DOHH2 (cell line): ENCODE results near the gene TRAF2.

ENCODE experiments used
- H3F3A ChIP-seq: fragments of 200-600 bp; sonication (generic), shearing (Covaris generic); 2 replicates; pipeline ENCODE4 v1.6.0; 2016; ENCODE audit warnings: antibody characterized with exemption, mild to moderate bottlenecking; ENCODE audit not compliant: control insufficient read depth, insufficient read depth
- H3K27ac ChIP-seq: fragments of 200-600 bp; sonication (generic); 2 replicates; pipeline ENCODE4 v1.5.1; 2014; ENCODE audit warnings: low read depth, mild to moderate bottlenecking, low read length, moderate library complexity
- H3K27me3 ChIP-seq: fragments of 200-600 bp; sonication (generic); 2 replicates; pipeline ENCODE4 v1.6.1; 2014; ENCODE audit warnings: mild to moderate bottlenecking, low read length, mixed read lengths; ENCODE audit not compliant: control insufficient read depth
- H3K36me3 ChIP-seq: fragments of 200-600 bp; sonication (generic); 2 replicates; pipeline ENCODE4 v1.6.1; 2014; ENCODE audit warnings: mild to moderate bottlenecking, low read length, moderate library complexity, mixed read lengths; ENCODE audit not compliant: control insufficient read depth
- H3K4me1 ChIP-seq: fragments of 200-600 bp; sonication (generic); 2 replicates; pipeline ENCODE4 v1.6.1; 2014; ENCODE audit warnings: mild to moderate bottlenecking, low read length, mixed read lengths; ENCODE audit not compliant: control insufficient read depth
- H3K4me2 ChIP-seq: fragments of 200-600 bp; sonication (generic); 2 replicates; pipeline ENCODE4 v1.6.0; 2014; ENCODE audit warnings: mild to moderate bottlenecking, low read length, moderate library complexity
- H3K4me3 ChIP-seq: fragments of 200-600 bp; sonication (generic); 2 replicates; pipeline ENCODE4 v1.5.1; 2014; ENCODE audit warnings: mild to moderate bottlenecking, low read length, mixed read lengths
- H3K79me2 ChIP-seq: fragments of 200-600 bp; sonication (generic); 2 replicates; pipeline ENCODE4 v1.6.1; 2014; ENCODE audit warnings: mild to moderate bottlenecking, low read length, mixed read lengths; ENCODE audit not compliant: control insufficient read depth
- H3K9me2 ChIP-seq: fragments of 200-600 bp; sonication (generic); replicated peaks from 2 replicates; pipeline ENCODE4 v1.6.1; 2014; ENCODE audit warnings: mild to moderate bottlenecking, low read length, mixed read lengths; ENCODE audit not compliant: control insufficient read depth
- H3K9me3 ChIP-seq: fragments of 200-600 bp; sonication (generic); 2 replicates; pipeline ENCODE4 v1.6.1; 2014; ENCODE audit warnings: antibody characterized with exemption, low read length, mixed read lengths; ENCODE audit not compliant: control insufficient read depth, insufficient read depth
- H4K20me1 ChIP-seq: fragments of 200-600 bp; sonication (generic); 2 replicates; pipeline ENCODE4 v1.6.0; 2014; ENCODE audit warnings: low read depth, mild to moderate bottlenecking, antibody characterized with exemption, low read length, moderate library complexity; ENCODE audit not compliant: control insufficient read depth, insufficient read depth
- EZH2phosphoT487 ChIP-seq: fragments of 200-600 bp; sonication (generic); IDR thresholded peaks from 2 replicates; pipeline ENCODE4 v1.6.1; 2017; ENCODE audit warnings: borderline replicate concordance, mild to moderate bottlenecking, antibody characterized with exemption, low read length, moderate library complexity, mixed read lengths
- TF ChIP-seq, protein P1 (sequence below): fragments of 200-600 bp; sonication (generic); IDR thresholded peaks from one replicate; pipeline ENCODE4 v1.5.1; 2014; ENCODE audit warnings: antibody characterized with exemption, mild to moderate bottlenecking, low read depth, low read length; ENCODE audit not compliant: poor library complexity, severe bottlenecking

TRAF2 gene

GRCh38 chr9:136858844-136859757, 27.2 kb upstream of the TRAF2 start:
- H3K36me3 ChIP-seq = peaks cover 33% of the 10 kb centered on the region

DNA sequence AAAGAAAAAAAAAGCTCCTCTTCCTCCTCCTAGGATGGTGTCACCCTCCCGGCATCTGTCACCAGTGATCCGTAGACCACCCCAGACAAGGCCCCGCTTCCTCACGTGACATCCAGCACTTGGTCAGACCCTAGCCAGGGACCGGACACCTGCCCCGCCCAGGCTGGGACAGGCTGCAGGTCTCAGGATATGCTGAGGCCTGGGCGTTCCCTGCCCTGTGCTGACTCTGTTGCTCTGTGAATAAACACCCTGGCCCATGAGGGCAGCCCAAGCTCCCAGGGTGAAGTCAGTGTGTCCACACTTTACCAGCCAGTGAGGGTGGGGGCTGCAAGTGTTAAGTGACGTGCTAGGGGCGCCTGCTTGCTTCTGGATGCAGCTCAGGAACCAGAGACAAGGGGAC, 25.8 kb upstream of the TRAF2 start:
- H3K27ac ChIP-seq = no peak overlapping the region
- TF ChIP-seq, protein P1, sequence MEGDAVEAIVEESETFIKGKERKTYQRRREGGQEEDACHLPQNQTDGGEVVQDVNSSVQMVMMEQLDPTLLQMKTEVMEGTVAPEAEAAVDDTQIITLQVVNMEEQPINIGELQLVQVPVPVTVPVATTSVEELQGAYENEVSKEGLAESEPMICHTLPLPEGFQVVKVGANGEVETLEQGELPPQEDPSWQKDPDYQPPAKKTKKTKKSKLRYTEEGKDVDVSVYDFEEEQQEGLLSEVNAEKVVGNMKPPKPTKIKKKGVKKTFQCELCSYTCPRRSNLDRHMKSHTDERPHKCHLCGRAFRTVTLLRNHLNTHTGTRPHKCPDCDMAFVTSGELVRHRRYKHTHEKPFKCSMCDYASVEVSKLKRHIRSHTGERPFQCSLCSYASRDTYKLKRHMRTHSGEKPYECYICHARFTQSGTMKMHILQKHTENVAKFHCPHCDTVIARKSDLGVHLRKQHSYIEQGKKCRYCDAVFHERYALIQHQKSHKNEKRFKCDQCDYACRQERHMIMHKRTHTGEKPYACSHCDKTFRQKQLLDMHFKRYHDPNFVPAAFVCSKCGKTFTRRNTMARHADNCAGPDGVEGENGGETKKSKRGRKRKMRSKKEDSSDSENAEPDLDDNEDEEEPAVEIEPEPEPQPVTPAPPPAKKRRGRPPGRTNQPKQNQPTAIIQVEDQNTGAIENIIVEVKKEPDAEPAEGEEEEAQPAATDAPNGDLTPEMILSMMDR = no peak
- no peak for TF ChIP-seq EZH2phosphoT487

More at GRCh38 chr9:136858844-136859757, 27.2 kb upstream of the TRAF2 start:
- Histone ChIP-seq H3K4me1 (peaks cover under 1% of the 10 kb centered on the region), H3K27me3 (no peaks in the 10 kb centered on the region), H3K4me3 (no peak overlapping the region), H4K20me1 (no peaks in the 10 kb centered on the region), H3F3A (no peaks in the 10 kb centered on the region), H3K9me2 (no peaks in the 10 kb centered on the region), H3K9me3 (no peaks in the 10 kb centered on the region), H3K27ac (no peak overlapping the region), H3K79me2 (peaks cover 3% of the 10 kb centered on the region; the same call in 1 of the 2 replicates), H3K4me2 (no peak overlapping the region)
- TF ChIP-seq, protein P1 = no peak
- no peak for TF ChIP-seq EZH2phosphoT487

GRCh38 chr9:136860933-136861873, 25.1 kb upstream of the TRAF2 start:
- Histone ChIP-seq H3K36me3 (peaks cover 34% of the 10 kb centered on the region), H3K79me2 (peaks cover 18% of the 10 kb centered on the region), H3K27ac (no peak overlapping the region), H3K4me1 (peaks cover 8% of the 10 kb centered on the region), H4K20me1 (no peaks in the 10 kb centered on the region), H3K9me3 (no peaks in the 10 kb centered on the region), H3K9me2 (no peaks in the 10 kb centered on the region), H3K27me3 (no peaks in the 10 kb centered on the region), H3K4me3 (no peak overlapping the region), H3K4me2 (no peak overlapping the region), H3F3A (no peaks in the 10 kb centered on the region)
- TF ChIP-seq, protein P1 = no peak
- no peak for TF ChIP-seq EZH2phosphoT487

More for the DNA sequence above, 25.8 kb upstream of the TRAF2 start:
- Histone ChIP-seq H3K27me3 (no peaks in the 10 kb centered on the region), H3K9me3 (no peaks in the 10 kb centered on the region), H3K79me2 (peaks cover 12% of the 10 kb centered on the region), H3K4me1 (peaks cover 8% of the 10 kb centered on the region), H3F3A (no peaks in the 10 kb centered on the region), H3K36me3 (peaks cover 34% of the 10 kb centered on the region), H3K4me2 (no peak overlapping the region), H3K4me3 (no peak overlapping the region), H3K9me2 (no peaks in the 10 kb centered on the region), H4K20me1 (no peaks in the 10 kb centered on the region)
